ENCODE measurements around the gene APOBEC3F.
"Not testable (repeated sequence)": the region's sequence is repeated elsewhere in the genome, so short reads cannot be mapped to it uniquely, and the experiment has no call there.

Gene APOBEC3F

GRCh38 chr22:39072581-39072981 is 31.9 kb downstream of the APOBEC3F start:
- DNase-seq (ENCODE audit: low read depth, low spot score) = not testable (repeated sequence)

GRCh38 chr22:39073981-39074380 is 33.3 kb downstream of the APOBEC3F start:
- DNase-seq (ENCODE audit: low read depth, low spot score) = no peak

GRCh38 chr22:39076155-39077025 is 35.7 kb downstream of the APOBEC3F start:
- not testable (repeated sequence) for DNase-seq (ENCODE audit: low read depth, low spot score)

GRCh38 chr22:39077026-39077840 is 36.6 kb downstream of the APOBEC3F start, which contains the start of gene APOBEC3G:
APOBEC3G (plus strand) TSS chr22:39077275; CDS start chr22:39077362, 87 bp downstream.
- DNase-seq (ENCODE audit: low read depth, low spot score) = not testable (repeated sequence)

GRCh38 chr22:39077912-39078311 is 37.2 kb downstream of the APOBEC3F start:
- DNase-seq (ENCODE audit: low read depth, low spot score) = not testable (repeated sequence)

GRCh38 chr22:39078329-39078728 is 37.7 kb downstream of the APOBEC3F start:
- DNase-seq (ENCODE audit: low read depth, low spot score) = no peak

GRCh38 chr22:39079054-39079637 is 38.5 kb downstream of the APOBEC3F start:
- DNase-seq (ENCODE audit: low read depth, low spot score) = not testable (repeated sequence)

GRCh38 chr22:39080052-39080762 is 39.5 kb downstream of the APOBEC3F start:
- DNase-seq (ENCODE audit: low read depth, low spot score) = no peak

GRCh38 chr22:39081016-39081415 is 40.4 kb downstream of the APOBEC3F start:
- DNase-seq (ENCODE audit: low read depth, low spot score) = no peak

GRCh38 chr22:39081598-39081997 is 40.9 kb downstream of the APOBEC3F start:
- DNase-seq (ENCODE audit: low read depth, low spot score) = no peak

GRCh38 chr22:39083212-39084165 is 42.8 kb downstream of the APOBEC3F start:
- DNase-seq (ENCODE audit: low read depth, low spot score) = no peak

GRCh38 chr22:39084666-39085065 is 44.0 kb downstream of the APOBEC3F start:
- DNase-seq (ENCODE audit: low read depth, low spot score) = no peak

- no peak for DNase-seq (ENCODE audit: low read depth, low spot score)
Observed at GRCh38 chr22:39087098-39087497, 46.4 kb downstream of the APOBEC3F start.

GRCh38 chr22:39087881-39088684 is 47.4 kb downstream of the APOBEC3F start:
- DNase-seq (ENCODE audit: low read depth, low spot score) = no peak

GRCh38 chr22:39088685-39089032 is 48.0 kb downstream of the APOBEC3F start:
- no peak for DNase-seq (ENCODE audit: low read depth, low spot score)

- DNase-seq (ENCODE audit: low read depth, low spot score) = no peak
Observed at GRCh38 chr22:39089928-39090327, 49.3 kb downstream of the APOBEC3F start.

GRCh38 chr22:39090426-39091064 is 49.9 kb downstream of the APOBEC3F start:
- DNase-seq (ENCODE audit: low read depth, low spot score) = no peak

- DNase-seq (ENCODE audit: low read depth, low spot score) = no peak
Observed at GRCh38 chr22:39091126-39092081, 50.7 kb downstream of the APOBEC3F start.
